ENCODE data around the gene PDE1C.

Gene PDE1C

GRCh38 chr7:32088451-32088881 is 18.3 kb upstream of the PDE1C start:
- Histone ChIP-seq H4K91ac (ENCODE audit: low read length) (no peak overlapping the region), H2BK12ac (ENCODE audit: low read length in 2 of 2) (no peak overlapping the region), H3K23ac (ENCODE audit: low read length in 2 of 2) (no peak overlapping the region), H2AFZ (ENCODE audit: low read depth, low read length) (no peak overlapping the region), H3K9me3 (ENCODE audit: control insufficient read depth, low read length) (no peaks in the 10 kb centered on the region), H3K79me1 (replicated peaks; ENCODE audit: low read length, poor library complexity, severe bottlenecking) (no peaks in the 10 kb centered on the region), H4K8ac (ENCODE audit: low read length) (no peak overlapping the region), H3K4me2 (ENCODE audit: low read length, poor library complexity, severe bottlenecking) (no peak overlapping the region), H3K18ac (ENCODE audit: low read depth in 1 of 2, low read length in 2 of 2) (no peak overlapping the region), H3K27ac (ENCODE audit: low read length, poor library complexity, severe bottlenecking) (no peak overlapping the region), H3K4me1 (ENCODE audit: control insufficient read depth, insufficient read depth, low read depth, low read length) (peaks cover 3% of the 10 kb centered on the region), H2BK120ac (ENCODE audit: low read depth, low read length) (no peak overlapping the region), H3K14ac (ENCODE audit: low read length in 2 of 2) (no peak overlapping the region), H3K27me3 (ENCODE audit: control insufficient read depth in 1 of 2, insufficient read depth in 1 of 2, low read length in 2 of 2) (no peaks in the 10 kb centered on the region), H3K4me3 (ENCODE audit: insufficient read depth in 1 of 2, low read depth in 1 of 2, low read length in 2 of 2) (no peak overlapping the region), H3K36me3 (ENCODE audit: control insufficient read depth in 1 of 2, insufficient read depth in 2 of 2, low read depth in 1 of 2, low read length in 2 of 2) (no peaks in the 10 kb centered on the region), H2BK15ac (ENCODE audit: low read depth, poor library complexity, severe bottlenecking) (no peak overlapping the region), H2BK5ac (ENCODE audit: low read depth, low read length, poor library complexity, severe bottlenecking) (no peak overlapping the region), H3K4ac (ENCODE audit: low read depth in 1 of 2, low read length in 2 of 2) (no peak overlapping the region), H3K9ac (ENCODE audit: low read length) (no peak overlapping the region), H2AK5ac (ENCODE audit: low read length, severe bottlenecking) (no peak overlapping the region)
- WGBS = 83% methylated on average over 18 of the region's 18 CpGs
- DNase-seq = no peak

- Histone ChIP-seq H3K4ac (ENCODE audit: low read depth in 1 of 2, low read length in 2 of 2) (no peak overlapping the region), H2AK5ac (ENCODE audit: low read length, severe bottlenecking) (no peak overlapping the region), H3K4me1 (ENCODE audit: control insufficient read depth, insufficient read depth, low read depth, low read length) (peaks cover 2% of the 10 kb centered on the region), H3K27me3 (ENCODE audit: control insufficient read depth in 1 of 2, insufficient read depth in 1 of 2, low read length in 2 of 2) (no peaks in the 10 kb centered on the region), H3K79me1 (replicated peaks; ENCODE audit: low read length, poor library complexity, severe bottlenecking) (no peaks in the 10 kb centered on the region), H2AFZ (ENCODE audit: low read depth, low read length) (no peak overlapping the region), H3K9me3 (ENCODE audit: control insufficient read depth, low read length) (no peaks in the 10 kb centered on the region), H3K4me2 (ENCODE audit: low read length, poor library complexity, severe bottlenecking) (no peak overlapping the region), H3K27ac (ENCODE audit: low read length, poor library complexity, severe bottlenecking) (no peak overlapping the region), H4K91ac (ENCODE audit: low read length) (no peak overlapping the region), H3K18ac (ENCODE audit: low read depth in 1 of 2, low read length in 2 of 2) (no peak overlapping the region), H2BK120ac (ENCODE audit: low read depth, low read length) (no peak overlapping the region), H2BK15ac (ENCODE audit: low read depth, poor library complexity, severe bottlenecking) (no peak overlapping the region), H3K23ac (ENCODE audit: low read length in 2 of 2) (no peak overlapping the region), H3K9ac (ENCODE audit: low read length) (no peak overlapping the region), H3K4me3 (ENCODE audit: insufficient read depth in 1 of 2, low read depth in 1 of 2, low read length in 2 of 2) (no peak overlapping the region), H3K36me3 (ENCODE audit: control insufficient read depth in 1 of 2, insufficient read depth in 2 of 2, low read depth in 1 of 2, low read length in 2 of 2) (no peaks in the 10 kb centered on the region), H3K14ac (ENCODE audit: low read length in 2 of 2) (no peak overlapping the region), H2BK5ac (ENCODE audit: low read depth, low read length, poor library complexity, severe bottlenecking) (no peak overlapping the region), H4K8ac (ENCODE audit: low read length) (no peak overlapping the region), H2BK12ac (ENCODE audit: low read length in 2 of 2) (no peak overlapping the region)
- DNase-seq = no peak
- 98% methylated on average over 6 of the region's 6 CpGs for WGBS
Observed at GRCh38 chr7:32079510-32079909, 9.3 kb upstream of the PDE1C start.

DNA sequence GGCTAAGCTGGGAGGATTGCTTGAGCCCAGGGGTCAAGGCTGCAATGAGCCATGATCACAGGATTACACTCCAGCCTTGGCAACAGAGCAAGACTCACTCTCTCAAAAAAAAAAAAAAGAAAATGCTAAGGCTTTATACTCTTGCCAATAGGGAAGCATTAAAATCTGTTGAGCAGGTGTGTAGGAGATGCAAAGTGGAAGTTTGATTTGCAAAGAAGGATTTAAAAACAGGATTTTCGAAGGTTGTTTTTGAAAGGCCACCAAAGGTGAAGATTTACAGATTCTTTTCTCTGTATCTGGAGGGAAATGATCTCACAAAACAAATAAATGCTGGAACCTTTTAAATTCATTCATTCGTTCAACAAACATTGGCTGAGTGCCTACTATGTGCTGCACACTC is 8.6 kb upstream of the PDE1C start:
- Histone ChIP-seq H3K9ac (ENCODE audit: low read length) (no peak overlapping the region), H3K79me1 (replicated peaks; ENCODE audit: low read length, poor library complexity, severe bottlenecking) (no peaks in the 10 kb centered on the region), H2AFZ (ENCODE audit: low read depth, low read length) (no peak overlapping the region), H3K4me2 (ENCODE audit: low read length, poor library complexity, severe bottlenecking) (no peak overlapping the region), H3K4me1 (ENCODE audit: control insufficient read depth, insufficient read depth, low read depth, low read length) (peaks cover 2% of the 10 kb centered on the region), H3K27me3 (ENCODE audit: control insufficient read depth in 1 of 2, insufficient read depth in 1 of 2, low read length in 2 of 2) (no peaks in the 10 kb centered on the region), H4K8ac (ENCODE audit: low read length) (no peak overlapping the region), H3K4ac (ENCODE audit: low read depth in 1 of 2, low read length in 2 of 2) (no peak overlapping the region), H3K23ac (ENCODE audit: low read length in 2 of 2) (no peak overlapping the region), H3K18ac (ENCODE audit: low read depth in 1 of 2, low read length in 2 of 2) (no peak overlapping the region), H3K27ac (ENCODE audit: low read length, poor library complexity, severe bottlenecking) (no peak overlapping the region), H2BK12ac (ENCODE audit: low read length in 2 of 2) (no peak overlapping the region), H3K4me3 (ENCODE audit: insufficient read depth in 1 of 2, low read depth in 1 of 2, low read length in 2 of 2) (no peak overlapping the region), H4K91ac (ENCODE audit: low read length) (no peak overlapping the region), H3K14ac (ENCODE audit: low read length in 2 of 2) (no peak overlapping the region), H3K9me3 (ENCODE audit: control insufficient read depth, low read length) (no peaks in the 10 kb centered on the region), H2BK5ac (ENCODE audit: low read depth, low read length, poor library complexity, severe bottlenecking) (no peak overlapping the region), H2BK120ac (ENCODE audit: low read depth, low read length) (no peak overlapping the region), H2BK15ac (ENCODE audit: low read depth, poor library complexity, severe bottlenecking) (no peak overlapping the region), H3K36me3 (ENCODE audit: control insufficient read depth in 1 of 2, insufficient read depth in 2 of 2, low read depth in 1 of 2, low read length in 2 of 2) (no peaks in the 10 kb centered on the region), H2AK5ac (ENCODE audit: low read length, severe bottlenecking) (no peak overlapping the region)
- 79% methylated on average over 2 of the region's 2 CpGs for WGBS
- no peak for DNase-seq

DNA sequence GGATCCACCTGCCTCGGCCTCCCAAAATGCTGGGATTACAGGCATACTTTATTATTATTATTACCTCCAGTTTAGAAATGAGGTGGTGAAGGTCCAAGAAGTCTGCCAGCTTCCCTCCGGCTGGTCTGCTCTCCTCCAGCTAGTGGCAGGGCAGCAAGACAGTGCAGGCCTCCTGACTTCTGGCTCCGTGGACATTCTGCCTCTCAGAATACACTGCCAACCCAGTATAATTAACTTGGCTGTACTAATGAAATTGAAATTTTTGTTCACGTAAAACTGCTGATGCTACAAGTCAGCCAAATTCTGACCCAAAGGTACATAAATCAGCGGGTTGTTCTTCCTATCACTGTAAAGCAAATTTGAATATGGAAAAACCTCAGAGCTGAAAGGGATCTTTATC is 7.6 kb upstream of the PDE1C start:
- peaks cover 2% of the 10 kb centered on the region for H3K4me1 ChIP-seq (ENCODE audit: control insufficient read depth, insufficient read depth, low read depth, low read length)
- H2BK12ac ChIP-seq (ENCODE audit: low read length in 2 of 2) = no peak overlapping the region
- no peak overlapping the region for H2BK5ac ChIP-seq (ENCODE audit: low read depth, low read length, poor library complexity, severe bottlenecking)
- 86% methylated on average over 3 of the region's 5 CpGs for WGBS
- H3K4me2 ChIP-seq (ENCODE audit: low read length, poor library complexity, severe bottlenecking) = no peak overlapping the region
- H2AFZ ChIP-seq (ENCODE audit: low read depth, low read length) = no peak overlapping the region
- H3K4me3 ChIP-seq (ENCODE audit: insufficient read depth in 1 of 2, low read depth in 1 of 2, low read length in 2 of 2) = no peak overlapping the region
- no peak overlapping the region for H3K14ac ChIP-seq (ENCODE audit: low read length in 2 of 2)
- H2BK120ac ChIP-seq (ENCODE audit: low read depth, low read length) = no peak overlapping the region
- H2BK15ac ChIP-seq (ENCODE audit: low read depth, poor library complexity, severe bottlenecking) = no peak overlapping the region
- H3K9me3 ChIP-seq (ENCODE audit: control insufficient read depth, low read length) = no peaks in the 10 kb centered on the region
- H3K79me1 ChIP-seq (replicated peaks; ENCODE audit: low read length, poor library complexity, severe bottlenecking) = no peaks in the 10 kb centered on the region
- no peak overlapping the region for H3K4ac ChIP-seq (ENCODE audit: low read depth in 1 of 2, low read length in 2 of 2)
- no peaks in the 10 kb centered on the region for H3K27me3 ChIP-seq (ENCODE audit: control insufficient read depth in 1 of 2, insufficient read depth in 1 of 2, low read length in 2 of 2)
- DNase-seq = no peak
- no peak overlapping the region for H4K91ac ChIP-seq (ENCODE audit: low read length)
- no peak overlapping the region for H4K8ac ChIP-seq (ENCODE audit: low read length)
- H3K23ac ChIP-seq (ENCODE audit: low read length in 2 of 2) = no peak overlapping the region
- no peak overlapping the region for H3K18ac ChIP-seq (ENCODE audit: low read depth in 1 of 2, low read length in 2 of 2)
- H3K36me3 ChIP-seq (ENCODE audit: control insufficient read depth in 1 of 2, insufficient read depth in 2 of 2, low read depth in 1 of 2, low read length in 2 of 2) = no peaks in the 10 kb centered on the region
- no peak overlapping the region for H3K9ac ChIP-seq (ENCODE audit: low read length)
- H3K27ac ChIP-seq (ENCODE audit: low read length, poor library complexity, severe bottlenecking) = no peak overlapping the region
- no peak overlapping the region for H2AK5ac ChIP-seq (ENCODE audit: low read length, severe bottlenecking)

Data from mesenchymal stem cell (in vitro differentiated cells and primary cell).